Activated CD8-positive, alpha-beta T cell treated with anti-CD3 and anti-CD28 coated beads for 36 hours (primary cell): ENCODE results near the gene TBL3. TPM values are rescaled to one million over a fixed set of nuclear protein-coding genes. Genes with fewer than 3 reads are reported as not detected.

Source experiments
- ATAC-seq: fragments of 200-7000 bp; cut with Tn5 transposase; one replicate; pipeline ENCODE4 v1.10.0; 2021; ENCODE audit warnings: mild to moderate bottlenecking, moderate library complexity
- CTCF ChIA-PET: fragments of 350-600 bp; sonication (Branson Sonifier 250); formaldehyde crosslinking; loops from one replicate; lab custom pipeline; 2021; ENCODE audit warnings: antibody characterized with exemption; lab: Charles Lee
- POLR2A ChIA-PET: fragments of 350-600 bp; sonication (Branson Sonifier 250); formaldehyde crosslinking; loops from one replicate; lab custom pipeline; 2021; ENCODE audit warnings: antibody characterized with exemption; lab: Charles Lee
- DNase-seq: peaks from one replicate; pipeline ENCODE4 v3.0.0-alpha.2; 2020
- H3K27ac Mint-ChIP-seq: one replicate; pipeline ENCODE4 v1.8.0; 2021; ENCODE audit warnings: mild to moderate bottlenecking, mixed read lengths
- H3K27me3 Mint-ChIP-seq: one replicate; pipeline ENCODE4 v1.8.0; 2021; ENCODE audit warnings: mixed read lengths
- H3K36me3 Mint-ChIP-seq: one replicate; pipeline ENCODE4 v1.8.0; 2021; ENCODE audit warnings: low read depth, mixed read lengths
- H3K4me1 Mint-ChIP-seq: one replicate; pipeline ENCODE4 v1.8.0; 2021; ENCODE audit warnings: low read depth, mixed read lengths
- H3K4me3 Mint-ChIP-seq: one replicate; pipeline ENCODE4 v1.8.0; 2021; ENCODE audit warnings: mild to moderate bottlenecking, moderate library complexity, mixed read lengths
- H3K9me3 Mint-ChIP-seq: one replicate; pipeline ENCODE4 v1.8.0; 2021; ENCODE audit warnings: mixed read lengths
- intact Hi-C: fragments of 100-400 bp; cut with micrococcal nuclease; formaldehyde crosslinking; loops from one replicate; pipeline ENCODE4 v1.10.0; 2022
- total RNA-seq, 2 experiments: library from RNA; stranded (reverse); gene quantifications; one replicate each; pipeline ENCODE4 v1.2.3, GENCODE V29; 2021
- TF ChIP-seq, protein P1 (sequence below): fragments of 200-600 bp; IDR thresholded peaks from one replicate; pipeline ENCODE4 v1.8.0; 2022; ENCODE audit warnings: antibody characterized with exemption, mild to moderate bottlenecking

TBL3 gene
- total RNA-seq, 2 experiments from 2014 or later = 54.4 to 56.0 TPM

DNA sequence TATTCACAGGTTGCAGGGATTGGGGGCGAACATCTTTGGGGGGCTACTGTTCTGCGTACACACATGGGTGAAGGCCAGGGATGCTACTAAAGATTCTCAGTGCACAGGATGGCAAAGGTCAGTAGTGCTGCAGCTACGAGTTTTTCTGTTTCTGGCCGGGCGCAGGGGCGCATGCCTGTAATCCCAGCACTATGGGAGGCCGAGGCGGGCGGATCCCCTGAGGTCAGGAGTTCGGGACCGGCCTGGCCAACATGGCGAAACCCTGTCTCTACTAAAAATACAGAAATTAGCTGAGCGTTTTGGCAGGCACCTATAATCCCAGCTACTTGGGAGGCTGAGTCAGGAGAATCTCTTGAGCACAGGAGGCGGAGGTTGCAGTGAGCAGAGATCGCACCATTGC, 41.7 kb downstream of the TBL3 start:
- ChIA-PET CTCF (interaction anchor here (0.7 to 1.5 kb wide), 3 partner anchors 9 to 127 kb away, joined by 3 to 7 read pairs (median 6); no protein-coding TSS in a partner anchor), POLR2A (interaction anchor here (0.6 kb wide), 1 partner anchor 138 kb away, joined by 3 read pairs; no protein-coding TSS in a partner anchor)
- no peak overlapping the region for H3K4me3 Mint-ChIP-seq
- DNase-seq (no peak), ATAC-seq (no peak)
- peaks cover 8% of the 10 kb centered on the region for H3K36me3 Mint-ChIP-seq
- H3K4me1 Mint-ChIP-seq = peaks cover 7% of the 10 kb centered on the region
- no peak overlapping the region for H3K27ac Mint-ChIP-seq
- TF ChIP-seq, protein P1, sequence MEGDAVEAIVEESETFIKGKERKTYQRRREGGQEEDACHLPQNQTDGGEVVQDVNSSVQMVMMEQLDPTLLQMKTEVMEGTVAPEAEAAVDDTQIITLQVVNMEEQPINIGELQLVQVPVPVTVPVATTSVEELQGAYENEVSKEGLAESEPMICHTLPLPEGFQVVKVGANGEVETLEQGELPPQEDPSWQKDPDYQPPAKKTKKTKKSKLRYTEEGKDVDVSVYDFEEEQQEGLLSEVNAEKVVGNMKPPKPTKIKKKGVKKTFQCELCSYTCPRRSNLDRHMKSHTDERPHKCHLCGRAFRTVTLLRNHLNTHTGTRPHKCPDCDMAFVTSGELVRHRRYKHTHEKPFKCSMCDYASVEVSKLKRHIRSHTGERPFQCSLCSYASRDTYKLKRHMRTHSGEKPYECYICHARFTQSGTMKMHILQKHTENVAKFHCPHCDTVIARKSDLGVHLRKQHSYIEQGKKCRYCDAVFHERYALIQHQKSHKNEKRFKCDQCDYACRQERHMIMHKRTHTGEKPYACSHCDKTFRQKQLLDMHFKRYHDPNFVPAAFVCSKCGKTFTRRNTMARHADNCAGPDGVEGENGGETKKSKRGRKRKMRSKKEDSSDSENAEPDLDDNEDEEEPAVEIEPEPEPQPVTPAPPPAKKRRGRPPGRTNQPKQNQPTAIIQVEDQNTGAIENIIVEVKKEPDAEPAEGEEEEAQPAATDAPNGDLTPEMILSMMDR = no peak
- intact Hi-C loops = no loop called here
- no peaks in the 10 kb centered on the region for H3K27me3 Mint-ChIP-seq
- no peaks in the 10 kb centered on the region for H3K9me3 Mint-ChIP-seq

DNA sequence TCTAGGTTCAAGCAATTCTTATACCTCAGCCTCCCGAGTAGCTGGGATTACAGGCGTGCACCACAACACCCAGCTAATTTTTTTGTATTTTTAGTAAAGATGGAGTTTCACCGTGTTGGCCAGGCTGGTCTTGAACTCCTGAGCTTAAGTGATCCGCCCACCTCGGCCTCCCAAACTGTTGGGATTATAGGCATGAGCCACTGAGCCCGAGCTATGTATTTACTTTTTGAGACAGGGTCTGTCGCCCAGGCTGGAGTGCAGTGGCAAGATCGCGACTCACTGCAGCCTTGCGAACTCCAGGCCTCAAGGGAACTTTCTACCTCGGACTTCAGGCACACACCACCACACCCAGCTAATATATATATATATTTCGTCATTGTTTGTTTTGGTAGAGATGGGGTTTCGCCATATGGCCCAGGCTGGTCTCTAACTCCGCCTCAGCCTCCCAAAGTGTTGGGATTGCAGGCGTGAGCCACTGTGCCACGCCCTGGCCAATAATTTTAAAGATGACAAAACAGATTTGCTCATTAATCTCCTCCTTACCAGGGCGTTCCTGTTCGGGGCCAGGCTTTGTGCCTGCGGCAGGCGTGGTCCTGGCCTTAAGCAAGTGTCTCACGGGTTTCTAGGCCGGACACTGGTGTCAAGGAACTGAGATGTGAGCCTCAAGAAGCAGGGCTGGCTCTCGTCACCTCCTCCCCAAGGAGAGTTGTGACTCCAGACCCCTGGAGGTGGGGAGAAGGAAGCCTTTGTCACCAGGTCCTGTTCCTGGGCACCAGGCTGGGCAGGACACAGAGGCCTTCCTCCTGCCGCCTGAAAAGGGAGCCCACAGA, 43.5 kb downstream of the TBL3 start:
- ChIA-PET CTCF (interaction anchor here (0.9 kb wide), 1 partner anchor 125 kb away, joined by 4 read pairs; no protein-coding TSS in a partner anchor), POLR2A (no interaction called here)
- ATAC-seq (no peak), DNase-seq (no peak)
- Mint-ChIP-seq H3K27ac (no peak overlapping the region), H3K9me3 (no peaks in the 10 kb centered on the region), H3K4me1 (peaks cover 2% of the 10 kb centered on the region), H3K4me3 (no peak overlapping the region), H3K27me3 (peaks cover 5% of the 10 kb centered on the region), H3K36me3 (peaks cover under 1% of the 10 kb centered on the region)
- intact Hi-C loops = no loop called here
- TF ChIP-seq, protein P1 = no peak

DNA sequence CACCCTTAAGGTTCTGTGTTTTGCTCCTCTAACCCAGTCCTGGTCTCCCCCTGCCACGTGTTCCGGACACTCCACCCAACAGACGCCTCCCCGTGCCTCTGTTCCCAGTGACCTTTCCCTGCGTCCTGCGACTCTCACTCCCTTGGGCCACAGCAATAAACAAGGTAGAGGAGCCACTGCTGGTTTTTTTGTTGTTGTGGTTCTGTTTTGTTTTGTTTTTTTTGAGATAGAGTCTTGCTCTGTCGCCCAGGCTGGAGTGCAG, 44.0 kb downstream of the TBL3 start:
- peaks cover 10% of the 10 kb centered on the region for H3K27me3 Mint-ChIP-seq
- intact Hi-C loops = no loop called here
- ChIA-PET CTCF (interaction anchor here (1.1 to 1.7 kb wide), 6 partner anchors 10 to 125 kb away, joined by 3 to 8 read pairs (median 4); partner anchors contain the start of gene PKD1), POLR2A (no interaction called here)
- H3K9me3 Mint-ChIP-seq = no peaks in the 10 kb centered on the region
- H3K4me3 Mint-ChIP-seq = no peak overlapping the region
- no peak for DNase-seq
- no peaks in the 10 kb centered on the region for H3K36me3 Mint-ChIP-seq
- H3K4me1 Mint-ChIP-seq = peaks cover 4% of the 10 kb centered on the region
- TF ChIP-seq, protein P1 = no peak
- no peak overlapping the region for H3K27ac Mint-ChIP-seq
- ATAC-seq = no peak

DNA sequence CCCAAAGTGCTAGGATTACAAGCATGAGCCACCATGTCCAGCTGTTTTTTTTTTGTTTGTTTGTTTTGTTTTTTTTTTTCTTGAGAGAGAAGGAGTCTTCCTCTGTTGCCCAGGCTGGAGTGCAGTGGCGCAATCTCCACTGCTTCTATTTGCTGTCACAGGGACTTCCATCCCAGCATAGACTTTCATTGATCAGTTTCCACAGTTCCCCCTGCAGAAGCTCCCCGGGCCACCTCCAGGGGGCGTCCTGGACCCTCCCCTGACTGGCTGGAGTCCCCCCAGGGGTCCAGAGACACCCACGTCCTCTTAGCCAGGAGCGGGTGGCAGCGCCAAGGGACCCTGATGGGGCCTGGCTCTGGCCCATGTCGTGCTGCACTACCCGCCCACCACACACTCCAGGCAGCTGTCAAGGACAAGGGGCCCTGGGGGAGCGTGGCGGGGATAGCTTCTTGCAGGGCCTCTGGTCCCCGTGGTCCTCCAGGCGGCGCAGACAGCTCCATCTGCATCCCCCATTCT, 44.6 kb downstream of the TBL3 start:
- Mint-ChIP-seq H3K4me1 (peaks cover 5% of the 10 kb centered on the region), H3K27ac (no peak overlapping the region), H3K27me3 (peaks cover 12% of the 10 kb centered on the region), H3K36me3 (peaks cover under 1% of the 10 kb centered on the region), H3K4me3 (no peak overlapping the region), H3K9me3 (no peaks in the 10 kb centered on the region)
- intact Hi-C loops = no loop called here
- peak; percentile 24 for ATAC-seq
- DNase-seq = peak; percentile 38
- CTCF ChIA-PET = interaction anchor here (1.0 to 1.7 kb wide), 8 partner anchors 8 to 124 kb away, joined by 3 to 8 read pairs (median 4); partner anchors contain the start of gene PKD1
- TF ChIP-seq, protein P1 = peak; percentile 69
- POLR2A ChIA-PET = no interaction called here

DNA sequence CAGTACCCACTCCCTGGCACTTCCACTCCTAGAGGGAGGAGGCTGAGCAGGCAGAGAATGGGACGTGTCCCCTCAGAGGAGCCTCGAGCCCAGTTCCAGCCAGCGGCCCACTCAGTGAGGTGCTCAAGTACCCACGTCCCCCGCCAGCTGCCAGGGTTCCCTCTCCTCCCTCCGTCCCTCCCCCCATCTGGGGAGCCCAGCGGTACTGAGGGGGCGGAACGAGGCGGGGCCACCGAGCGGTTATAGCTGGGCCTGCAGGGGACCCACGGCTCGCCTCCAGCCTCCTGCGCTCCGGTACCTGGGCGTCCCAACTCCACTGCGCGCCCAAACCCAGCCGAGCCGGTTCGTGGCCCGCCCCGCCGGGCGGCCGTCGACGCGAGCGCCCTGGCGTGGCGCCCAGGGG, 47.7 kb downstream of the TBL3 start, which contains the start of gene NPW:
Gene NPW, plus strand, starts transcription at position 268 of the 403 bp plus-strand sequence.
- H3K4me1 Mint-ChIP-seq = peaks cover 16% of the 10 kb centered on the region
- DNase-seq (peak; percentile 71), ATAC-seq (peak; percentile 37)
- H3K27me3 Mint-ChIP-seq = peaks cover 18% of the 10 kb centered on the region
- H3K4me3 Mint-ChIP-seq = peak within 1 kb of the TSS; percentile 69
- intact Hi-C loops = no loop called here
- H3K36me3 Mint-ChIP-seq = peaks cover 4% of the 10 kb centered on the region
- no peaks in the 10 kb centered on the region for H3K9me3 Mint-ChIP-seq
- ChIA-PET CTCF (interaction anchor here (1.0 to 3.4 kb wide), 2 partner anchors 16 to 21 kb away, joined by 3 to 13 read pairs; no protein-coding TSS in a partner anchor), POLR2A (interaction anchor here (0.6 to 3.1 kb wide), 8 partner anchors 8 to 136 kb away, joined by 3 to 20 read pairs (median 5); partner anchors contain the start of genes RPS2 and TRAF7)
- TF ChIP-seq, protein P1 = no peak
- H3K27ac Mint-ChIP-seq = no peak within 1 kb of the TSS
